HG02938 (cell line): Measurements from ENCODE around the gene KCNN1.
"Not testable (repeated sequence)": the region's sequence is repeated elsewhere in the genome, so short reads cannot be mapped to it uniquely, and the experiment has no call there.

Source experiments
- ATAC-seq: cut with Tn5 transposase; IDR thresholded peaks from one replicate; pipeline ENCODE4 v1.9.1; 2021; ENCODE audit warnings: mild to moderate bottlenecking, moderate library complexity; ENCODE audit not compliant: unreplicated experiment

KCNN1 gene

DNA sequence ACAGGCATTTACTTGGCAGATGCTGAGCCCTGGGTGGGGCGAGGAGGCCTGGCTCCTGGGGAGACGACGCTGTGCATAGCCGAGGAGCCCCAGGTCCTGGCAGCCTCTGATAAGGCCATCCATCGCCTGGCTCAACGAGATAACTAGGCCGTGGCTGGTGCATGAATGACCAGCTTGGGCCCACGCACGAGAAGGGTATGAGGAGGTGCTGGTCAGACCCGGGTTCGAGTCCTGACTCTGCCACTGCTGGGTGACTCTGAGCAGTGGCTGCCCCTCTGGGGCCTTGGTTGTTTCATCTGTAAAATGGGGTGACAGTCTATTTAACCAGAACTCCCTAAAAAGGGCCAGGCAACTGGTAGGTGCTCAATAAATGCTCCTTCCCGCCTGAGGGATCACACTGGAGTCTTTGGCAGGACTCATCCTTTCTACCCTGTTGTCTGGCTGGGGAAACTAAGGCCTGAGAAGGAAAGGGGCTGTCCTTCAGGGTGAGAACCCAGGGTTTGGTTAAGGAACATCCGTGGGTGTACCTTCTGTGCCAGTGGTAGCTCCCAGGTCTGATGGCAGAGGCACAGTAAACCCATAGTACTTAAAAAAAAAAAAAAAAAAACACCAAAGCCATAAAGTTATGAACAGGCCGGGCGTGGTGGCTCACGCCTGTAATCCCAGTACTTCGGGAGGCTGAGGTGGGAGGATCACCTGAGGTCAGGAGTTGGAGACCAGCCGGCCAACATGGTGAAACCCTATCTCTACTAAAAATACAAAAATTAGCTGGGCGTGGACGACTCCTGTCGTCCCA lies 33.0 kb downstream of the KCNN1 start:
- no peak for ATAC-seq

- ATAC-seq, result no peak
These were observed 33.6 kb downstream of the KCNN1 start for GRCh38 chr19:18000480-18000914.

DNA sequence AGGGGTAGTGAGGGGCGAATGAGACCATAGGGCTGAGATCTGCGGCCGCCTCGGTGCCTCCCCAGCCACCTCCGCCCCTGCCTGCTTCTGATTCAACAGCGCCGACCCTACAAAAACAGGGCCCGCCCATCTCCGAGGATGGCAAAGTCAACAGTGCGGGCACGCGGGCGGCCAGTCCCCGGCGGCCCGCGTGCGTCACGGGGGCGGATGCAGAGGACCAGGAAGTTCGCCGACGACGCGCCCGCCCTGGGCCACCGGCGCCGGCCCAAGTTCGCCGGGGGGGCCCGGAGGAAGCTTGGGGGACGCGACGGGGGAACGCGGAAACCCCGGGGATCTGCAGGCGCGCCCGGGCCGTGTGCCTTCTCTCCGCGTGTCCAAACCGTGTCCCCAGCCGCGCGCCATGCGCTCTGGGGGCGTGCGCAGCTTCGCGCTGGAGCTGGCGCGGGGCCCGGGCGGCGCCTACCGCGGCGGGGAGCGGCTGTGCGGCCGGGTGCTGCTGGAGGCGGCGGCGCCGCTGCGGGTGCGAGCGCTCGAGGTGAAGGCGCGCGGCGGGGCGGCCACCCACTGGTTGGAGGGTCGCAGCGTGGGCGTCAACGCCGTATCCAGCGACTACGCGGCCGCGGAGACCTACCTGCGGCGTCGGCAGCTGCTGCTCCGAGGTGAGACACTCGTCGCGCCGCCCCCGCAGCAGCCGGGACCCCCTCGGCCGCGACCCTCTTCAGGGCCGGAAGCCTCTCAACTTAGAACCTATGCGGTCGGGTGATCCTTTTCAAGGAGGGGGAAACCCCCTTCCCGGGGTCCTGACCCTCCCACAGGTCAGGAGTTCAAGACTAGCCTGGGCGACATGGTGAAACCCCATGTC lies 34.2 kb downstream of the KCNN1 start:
- peak; percentile 48 for ATAC-seq

DNA sequence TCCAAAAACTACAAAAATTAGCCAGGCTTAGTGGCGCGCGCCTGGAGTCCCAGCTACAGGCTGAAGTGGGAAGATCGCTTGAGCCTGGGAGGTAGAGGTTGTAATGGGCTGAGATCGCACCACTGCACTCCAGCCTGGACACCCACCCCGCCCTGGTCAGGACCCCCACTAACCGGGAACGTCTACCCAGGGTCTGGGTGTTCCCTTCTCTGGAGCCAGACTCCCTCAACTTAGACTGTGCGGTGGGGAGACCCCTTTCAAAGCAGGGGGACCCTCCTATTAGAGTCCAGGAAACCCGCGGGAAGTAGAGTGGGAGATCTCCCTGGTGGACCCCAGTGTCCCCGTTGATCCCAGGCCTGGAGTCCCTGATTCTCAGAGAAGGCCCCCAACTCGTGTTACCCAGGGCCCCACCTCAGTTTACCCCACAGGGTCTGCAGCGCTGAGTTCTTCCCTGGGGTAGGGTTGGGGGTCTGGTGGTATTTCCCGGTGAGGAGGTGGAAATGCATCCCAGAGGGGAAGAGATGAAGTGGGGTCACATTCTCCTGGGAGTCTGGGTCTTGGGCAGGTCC lies 35.0 kb downstream of the KCNN1 start:
- ATAC-seq, result no peak

DNA sequence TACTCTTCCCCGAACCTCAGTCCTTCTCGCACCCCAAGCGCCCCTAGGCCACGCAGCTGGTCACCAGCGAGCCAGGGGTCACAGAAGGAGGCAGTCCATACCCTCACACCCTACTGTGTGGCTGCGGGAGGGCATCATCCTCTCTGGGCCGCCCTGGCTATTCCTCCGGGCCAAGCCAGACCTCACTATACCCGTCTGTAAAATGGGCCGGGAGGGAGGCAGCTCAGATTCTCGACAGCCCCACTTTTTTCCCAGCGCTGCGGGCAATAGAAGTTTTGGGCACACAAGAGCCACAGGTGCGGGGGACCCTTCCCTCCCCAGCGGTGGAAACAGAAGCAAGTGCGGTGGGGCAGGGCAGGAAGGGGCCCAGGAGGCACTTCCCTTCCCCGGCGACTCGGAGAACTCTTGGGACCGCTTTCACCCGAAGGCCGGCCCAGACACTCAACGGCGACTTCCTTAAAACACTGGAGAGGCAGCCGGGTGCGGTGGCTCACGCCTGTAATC lies 35.5 kb downstream of the KCNN1 start:
- ATAC-seq, result no peak

DNA sequence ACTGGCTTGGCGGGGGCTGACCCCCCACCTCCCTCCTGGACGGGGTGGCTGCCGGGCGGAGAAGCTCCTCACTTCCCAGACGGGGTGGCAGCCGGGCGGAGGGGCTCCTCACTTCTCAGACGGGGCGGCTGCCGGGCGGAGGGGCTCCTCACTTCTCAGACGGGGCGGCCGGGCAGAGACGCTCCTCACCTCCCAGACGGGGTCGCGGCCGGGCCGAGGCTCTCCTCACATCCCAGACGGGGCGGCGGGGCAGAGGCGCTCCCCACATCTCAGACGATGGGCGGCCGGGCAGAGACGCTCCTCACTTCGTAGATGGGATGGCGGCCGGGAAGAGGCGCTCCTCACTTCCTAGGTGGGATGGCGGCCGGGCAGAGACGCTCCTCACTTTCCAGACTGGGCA lies 38.8 kb downstream of the KCNN1 start:
- not testable (repeated sequence) for ATAC-seq

DNA sequence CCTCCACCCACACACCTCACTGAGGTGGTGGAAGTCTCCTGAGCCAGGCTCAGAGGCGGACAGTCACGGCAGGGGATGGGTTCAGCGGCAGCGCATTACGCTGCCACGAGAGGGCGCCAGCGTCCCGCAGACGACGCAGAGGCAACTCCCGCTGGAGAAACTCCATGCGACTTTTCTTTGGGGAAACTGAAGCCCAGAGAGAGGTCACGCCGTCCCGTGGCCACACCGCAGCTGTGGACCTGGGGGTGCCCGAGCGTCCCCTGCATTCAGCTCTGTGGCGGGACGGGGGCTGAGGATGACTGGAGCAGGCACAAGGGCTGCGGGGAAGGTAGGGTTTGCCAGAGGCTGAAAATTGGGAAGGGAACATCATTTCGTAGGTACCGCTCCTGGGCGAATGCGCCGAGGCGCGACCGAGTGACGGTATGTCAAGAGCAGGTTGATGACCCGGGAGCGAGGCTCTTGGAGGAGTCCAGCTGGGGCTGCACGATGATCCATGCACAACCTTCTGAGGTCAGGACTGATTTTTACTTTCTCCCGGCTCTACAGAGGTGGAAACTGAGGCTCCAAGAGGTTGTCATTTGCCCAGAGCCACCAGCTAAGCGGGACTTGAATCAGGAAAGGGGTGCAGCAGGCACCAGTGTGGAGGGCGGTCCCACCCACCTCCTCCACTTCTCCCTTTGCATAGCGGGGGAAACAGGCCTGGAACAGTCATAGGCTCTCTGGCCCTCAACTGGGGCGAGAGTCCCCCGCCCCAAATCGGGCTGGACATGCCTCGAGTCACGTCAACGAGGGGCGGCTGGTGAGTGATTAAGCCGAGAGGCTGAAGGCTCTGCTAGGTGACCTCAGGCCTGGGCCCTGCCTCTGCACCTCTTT lies 40.4 kb downstream of the KCNN1 start:
- ATAC-seq, result peak; percentile 34

DNA sequence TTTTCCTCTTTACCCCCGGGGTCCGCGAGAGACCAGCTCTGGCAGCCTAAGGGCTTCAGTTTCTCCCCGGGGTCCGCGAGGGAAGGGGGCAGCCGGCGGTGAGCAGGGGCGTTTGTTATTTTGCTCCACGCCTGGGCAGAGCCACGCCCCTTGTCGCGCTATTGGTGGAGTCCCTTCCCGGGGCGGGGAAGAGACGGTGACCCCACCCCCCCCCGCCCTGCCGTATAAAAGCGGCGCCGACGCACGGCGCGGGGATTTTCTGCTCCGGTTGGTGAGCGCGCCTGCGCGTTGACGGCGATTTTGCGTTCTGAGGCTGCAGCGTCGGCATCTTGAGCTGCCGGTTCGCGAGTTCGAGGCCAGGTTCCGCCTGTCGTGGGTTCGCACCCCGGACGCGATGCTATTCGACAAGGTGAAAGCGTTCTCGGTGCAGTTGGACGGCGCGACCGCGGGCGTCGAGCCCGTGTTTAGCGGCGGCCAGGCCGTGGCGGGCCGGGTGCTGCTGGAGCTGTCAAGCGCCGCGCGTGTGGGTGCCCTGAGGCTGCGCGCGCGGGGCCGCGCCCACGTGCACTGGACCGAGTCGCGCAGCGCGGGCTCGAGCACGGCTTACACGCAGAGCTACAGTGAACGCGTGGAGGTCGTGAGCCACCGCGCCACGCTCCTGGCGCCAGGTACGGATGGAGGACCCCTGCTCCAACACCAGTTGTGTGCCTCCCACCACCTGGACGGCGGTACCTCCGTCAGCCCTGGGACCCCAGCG lies 41.2 kb downstream of the KCNN1 start, which contains the start of gene ARRDC2:
Gene ARRDC2, plus strand, starts transcription at position 254 of the 757 bp plus-strand sequence. Its CDS starts 141 bp downstream, at position 395.
- ATAC-seq, result peak; percentile 46

DNA sequence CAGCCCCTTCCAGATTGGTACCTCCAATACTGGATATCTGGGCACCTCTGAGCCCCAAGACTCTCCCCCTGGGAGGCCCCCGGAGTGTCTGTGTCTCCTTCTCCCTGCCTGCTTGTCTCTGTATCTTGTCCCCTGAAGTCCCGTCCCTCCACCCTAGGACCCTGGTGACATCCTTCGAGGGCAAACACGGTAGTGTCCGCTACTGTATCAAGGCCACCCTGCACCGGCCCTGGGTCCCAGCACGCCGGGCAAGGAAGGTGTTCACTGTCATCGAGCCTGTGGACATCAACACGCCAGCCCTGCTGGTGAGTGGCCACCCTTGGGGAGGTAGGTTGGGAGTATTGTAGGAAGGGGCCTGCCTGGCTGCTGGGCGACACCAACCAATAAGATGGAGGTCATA lies 41.9 kb downstream of the KCNN1 start:
- ATAC-seq, result no peak

DNA sequence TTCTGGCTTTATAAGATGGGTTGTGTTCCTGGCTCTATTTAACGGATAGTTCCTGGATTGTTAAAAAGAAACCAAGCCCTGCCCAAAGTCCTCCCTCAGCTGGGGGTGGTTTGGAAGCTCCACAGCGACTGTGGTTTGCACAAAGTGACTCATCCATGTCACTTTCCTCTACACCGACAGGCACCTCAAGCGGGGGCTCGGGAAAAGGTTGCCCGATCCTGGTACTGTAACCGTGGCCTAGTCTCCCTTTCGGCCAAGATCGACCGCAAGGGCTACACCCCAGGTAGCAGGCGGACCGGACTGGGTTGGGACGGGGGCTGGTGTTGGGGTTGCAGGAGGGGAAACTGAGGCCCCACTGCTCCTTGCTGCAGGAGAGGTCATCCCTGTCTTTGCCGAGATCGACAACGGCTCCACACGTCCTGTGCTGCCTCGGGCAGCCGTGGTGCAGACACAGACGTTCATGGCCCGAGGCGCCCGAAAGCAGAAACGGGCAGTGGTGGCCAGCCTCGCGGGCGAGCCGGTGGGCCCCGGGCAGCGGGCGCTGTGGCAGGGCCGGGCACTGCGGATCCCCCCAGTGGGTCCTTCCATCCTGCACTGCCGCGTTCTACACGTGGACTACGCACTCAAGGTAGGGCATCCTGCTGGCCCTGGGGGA lies 42.6 kb downstream of the KCNN1 start:
- no peak for ATAC-seq

DNA sequence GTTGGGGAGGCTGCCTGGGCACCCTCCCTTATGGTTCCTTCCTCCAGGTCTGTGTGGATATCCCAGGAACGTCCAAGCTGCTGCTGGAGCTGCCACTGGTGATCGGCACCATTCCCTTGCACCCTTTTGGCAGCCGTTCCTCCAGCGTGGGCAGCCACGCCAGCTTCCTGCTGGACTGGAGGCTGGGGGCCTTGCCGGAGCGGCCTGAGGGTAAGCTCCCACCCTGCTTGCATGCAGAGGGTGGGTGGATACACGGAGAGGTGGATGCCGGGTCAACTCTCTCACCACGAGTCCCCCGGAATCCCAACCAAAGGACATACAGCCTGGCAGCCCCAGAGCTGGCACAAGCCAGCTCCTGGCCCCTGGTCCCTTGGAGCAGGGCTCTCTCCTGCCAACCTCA lies 43.2 kb downstream of the KCNN1 start:
- ATAC-seq, result no peak

DNA sequence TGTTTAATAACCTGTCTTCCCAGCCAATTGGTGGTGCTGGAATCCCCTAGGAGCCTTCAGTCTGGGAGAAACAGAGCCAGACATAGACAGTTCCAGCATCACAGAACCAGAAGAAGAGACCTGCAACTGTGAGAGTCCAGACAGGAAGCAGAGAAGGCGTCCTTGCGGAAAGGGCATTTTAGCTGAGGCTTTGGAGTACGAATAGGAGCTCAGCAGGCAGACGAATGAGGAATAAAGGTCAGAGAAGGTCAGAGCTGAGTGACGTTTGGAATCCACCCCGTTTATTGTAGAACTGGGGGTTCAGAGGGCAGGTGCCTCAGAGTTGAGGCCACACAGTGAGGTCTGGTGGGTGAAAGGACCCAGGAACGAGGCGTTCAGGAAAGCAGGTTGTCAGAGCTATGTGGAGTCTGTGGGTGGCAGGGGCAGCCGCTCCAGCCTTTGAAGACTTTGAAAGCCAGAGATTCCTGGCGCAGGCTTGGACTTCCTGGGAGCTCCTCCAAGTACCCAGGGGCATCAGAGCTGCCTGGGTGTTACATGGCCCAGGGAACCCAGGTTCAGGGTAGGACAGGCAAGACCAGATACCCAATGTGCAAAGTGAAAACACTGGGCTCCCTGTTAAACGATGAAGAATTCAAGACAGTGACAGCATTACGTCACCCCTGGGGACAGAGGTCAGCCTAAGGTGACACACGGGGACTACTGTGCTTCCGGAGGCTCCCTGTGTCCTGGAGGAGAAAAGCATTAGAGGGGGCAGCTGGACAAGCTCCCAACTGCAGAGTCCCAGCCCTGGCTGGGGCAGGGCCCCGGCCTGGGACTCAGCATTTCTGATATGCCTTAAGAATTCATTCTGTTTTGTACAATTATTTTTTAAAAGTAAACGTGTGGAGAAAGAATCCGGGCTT lies 46.6 kb downstream of the KCNN1 start:
- ATAC-seq, result no peak

DNA sequence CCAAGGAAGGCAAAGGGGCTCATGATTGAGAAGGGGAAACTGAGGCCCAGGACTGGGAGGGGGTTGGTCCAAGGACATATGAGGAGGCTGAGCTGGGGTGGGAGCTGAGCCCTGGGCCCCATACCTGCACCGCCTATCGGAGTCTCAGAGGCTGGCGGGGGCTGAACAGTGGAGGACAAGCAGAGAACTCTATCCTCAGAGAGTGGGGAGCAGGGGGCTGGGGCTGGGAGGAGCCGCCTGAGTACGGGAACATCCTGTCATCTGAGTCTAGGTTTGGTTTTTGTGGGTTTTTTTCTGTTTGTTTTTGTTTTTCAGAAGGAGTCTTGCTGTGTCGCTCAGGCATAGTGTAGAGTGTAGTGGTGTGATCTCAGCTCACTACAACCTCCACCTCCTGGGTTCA lies 47.3 kb downstream of the KCNN1 start:
- no peak for ATAC-seq

DNA sequence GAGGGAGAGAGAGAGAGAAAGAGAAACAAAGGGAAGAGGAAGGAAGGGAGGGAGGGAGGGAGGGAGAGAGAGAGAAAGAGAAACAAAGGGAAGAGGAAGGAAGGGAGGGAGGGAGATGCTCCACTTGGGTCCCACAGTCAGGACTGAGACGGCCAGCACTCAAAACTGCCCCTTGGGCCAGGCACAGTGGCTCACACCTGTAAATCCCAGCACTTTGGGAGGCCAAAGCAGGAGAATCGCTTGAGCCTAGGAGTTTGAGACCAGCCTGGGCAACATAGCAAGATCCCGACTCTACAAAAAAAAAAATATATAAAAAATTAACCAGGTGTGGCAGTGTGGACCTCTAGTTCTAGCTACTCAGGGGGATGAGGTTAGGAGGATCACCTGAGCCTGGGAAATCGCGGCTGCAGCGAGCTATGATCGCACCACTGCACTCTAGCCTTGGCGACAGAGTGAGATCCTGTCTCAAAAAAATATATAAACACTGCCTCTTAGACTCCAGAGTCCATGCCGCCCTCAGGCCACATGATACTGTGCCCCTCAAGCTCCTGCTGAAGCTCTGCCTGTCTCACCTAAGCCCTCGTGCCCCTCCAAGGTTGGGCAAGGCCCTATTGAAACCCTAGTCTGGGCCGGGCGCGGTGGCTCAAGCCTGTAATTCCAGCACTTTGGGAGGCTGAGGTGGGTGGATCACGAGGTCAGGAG lies 49.5 kb downstream of the KCNN1 start:
- ATAC-seq, result no peak

- no peak for ATAC-seq
These were observed 50.6 kb downstream of the KCNN1 start for GRCh38 chr19:18017275-18018083.

DNA sequence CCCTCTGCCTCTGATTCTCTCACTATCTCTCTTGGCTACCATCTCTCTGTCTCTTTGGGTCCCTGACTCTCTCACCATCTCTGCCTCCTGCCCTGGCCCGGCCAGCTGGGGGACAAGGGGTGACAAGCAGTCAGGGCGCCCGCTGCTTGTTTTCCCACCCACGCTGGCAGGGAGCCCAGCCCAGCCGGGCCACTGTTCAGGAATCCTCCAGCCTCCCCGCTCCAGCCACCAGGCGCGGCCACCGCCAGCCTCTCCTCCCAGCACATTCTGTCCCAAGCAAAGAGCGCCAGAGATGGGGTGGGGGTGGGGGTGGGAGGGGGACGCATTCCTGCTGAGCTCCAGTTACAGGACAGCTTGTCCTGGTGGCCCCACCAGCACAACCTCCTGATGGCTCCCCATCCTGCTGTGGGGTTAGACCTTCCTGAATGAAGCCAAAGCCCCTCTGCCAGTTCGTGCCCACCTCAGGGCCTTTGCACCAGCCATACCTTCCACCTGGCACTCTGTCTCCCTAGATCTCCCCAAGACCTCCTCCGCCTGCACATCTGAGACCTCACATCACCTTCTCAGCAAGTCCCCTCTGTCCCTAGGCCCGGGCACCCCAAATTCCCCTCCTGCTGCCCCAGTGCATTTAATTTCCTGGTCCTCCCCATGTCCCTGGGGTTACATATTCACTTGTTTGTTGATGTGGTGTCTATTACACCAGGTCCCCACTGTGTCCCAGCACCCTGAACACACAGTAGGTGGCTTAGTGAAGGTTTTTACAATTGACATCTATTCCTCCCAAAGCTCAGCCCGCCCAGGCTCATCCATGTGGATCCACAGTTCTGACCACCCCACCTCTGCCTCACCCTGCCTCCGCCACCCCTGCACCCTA lies 53.5 kb downstream of the KCNN1 start:
- no peak for ATAC-seq
